ENCODE data around the gene GNG7. TPM values are rescaled to one million over a fixed set of nuclear protein-coding genes. Genes with fewer than 3 reads are reported as not detected.

The GNG7 gene
- total and polyA plus RNA-seq, 10 of the 15 experiments (the other 5 are each of a cell fraction or from before 2014, with no cell fraction given), result 1.9 to 13.6 (median 6.5) TPM

DNA sequence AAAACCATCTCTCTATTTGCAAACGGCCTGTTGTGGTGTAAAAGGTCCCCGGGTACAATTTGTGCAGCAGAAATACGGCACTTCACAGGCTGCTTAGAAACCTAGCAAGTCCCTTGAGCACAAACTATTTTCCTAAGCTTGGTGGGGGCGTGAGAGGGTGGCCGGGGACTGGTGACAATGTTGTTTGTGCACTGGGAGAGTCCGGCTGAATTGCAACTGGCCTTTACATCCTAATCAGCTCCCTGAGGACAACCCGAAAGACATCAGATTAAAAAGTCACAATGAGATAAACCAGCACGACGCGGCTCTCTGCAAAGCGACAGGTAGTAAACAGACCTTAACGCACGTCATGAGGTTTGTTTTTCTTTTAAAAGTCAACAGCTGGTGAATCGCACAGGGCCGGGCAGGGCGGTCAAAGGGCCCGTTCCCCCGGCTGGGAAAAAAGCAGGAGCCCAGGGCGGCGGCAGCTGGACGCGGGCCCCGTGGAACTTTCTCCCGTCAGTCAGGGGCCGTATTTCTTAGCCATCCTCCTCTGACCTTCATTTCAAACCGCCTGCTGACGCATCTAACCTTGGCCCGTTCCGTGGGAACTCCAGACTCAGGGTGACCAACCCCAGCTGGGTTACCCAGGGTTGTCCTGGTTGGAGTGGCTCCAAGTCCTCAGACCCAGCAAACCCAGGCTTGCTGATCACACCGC, 114.3 kb downstream of the GNG7 start:
- Histone ChIP-seq H3K79me2 (ENCODE audit: control insufficient read depth, insufficient read depth, low read length) (no peaks in the 10 kb centered on the region), H3K36me3 (ENCODE audit: control insufficient read depth in 2 of 2, insufficient read depth in 2 of 2, low read length in 1 of 2) (no peaks in the 10 kb centered on the region), H3K4me1 (ENCODE audit: control insufficient read depth, insufficient read depth, low read length) (no peaks in the 10 kb centered on the region), H2AFZ (ENCODE audit: control insufficient read depth, low read depth, low read length) (no peak overlapping the region), H3K4me3 (no peak overlapping the region), H3K27ac (ENCODE audit: control insufficient read depth, insufficient read depth) (no peak overlapping the region), H3K9me3 (replicated peaks; ENCODE audit: control insufficient read depth, insufficient read depth, low read length) (peaks cover 3% of the 10 kb centered on the region; the same call in 2 of the 3 replicates), H4K20me1 (ENCODE audit: control insufficient read depth, insufficient read depth) (no peaks in the 10 kb centered on the region; the same call in 1 of the 2 replicates), H3K4me2 (ENCODE audit: control insufficient read depth, insufficient read depth) (no peak overlapping the region), H3K9ac (ENCODE audit: control insufficient read depth, insufficient read depth, low read length) (no peak overlapping the region), H3K27me3 (replicated peaks in 1 of 2; ENCODE audit: control insufficient read depth in 2 of 2, insufficient read depth in 2 of 2, low read length in 1 of 2) (no peaks in the 10 kb centered on the region)
- in situ Hi-C loops (cut with MboI) (no loop called here), intact Hi-C loops (cut with micrococcal nuclease; ENCODE audit: unreplicated experiment) (no loop called here)
- ChIA-PET SMC1A (ENCODE audit: uncharacterized antibody, unreplicated experiment) (no interaction called here), CTCF (no interaction called here), POLR2A (no interaction called here), RAD21 (ENCODE audit: unreplicated experiment) (no interaction called here)
- BruUV-seq (replicated peaks), result no TSS peak
- 82% methylated on average over 30 of the region's 30 CpGs for WGBS (ENCODE audit: insufficient coverage, insufficient replicate concordance, low lambda C conversion rate, missing lambda C conversion rate)
- FAIRE-seq (no peak), ATAC-seq (no peak), DNase-seq (ENCODE audit: low read depth, low spot score) (no peak)
- no peak for TF ChIP-seq ASH2L (IDR thresholded peaks at IDR 0.05; ENCODE audit: borderline replicate concordance, low read depth)
- TF ChIP-seq SMAD5 (IDR thresholded peaks at IDR 0.05; ENCODE audit: low read depth), result no peak
- TF ChIP-seq TCF7 (IDR thresholded peaks at IDR 0.05; ENCODE audit: borderline replicate concordance), result no peak
- TF ChIP-seq USF1 (IDR thresholded peaks at IDR 0.05; ENCODE audit: borderline replicate concordance, extremely low read length, insufficient read depth, low read depth, low read length), result no peak
- TF ChIP-seq SMARCA5 (IDR thresholded peaks at IDR 0.05), result no peak
- TF ChIP-seq BACH1 (IDR thresholded peaks at IDR 0.05; ENCODE audit: borderline replicate concordance), result no peak
- TF ChIP-seq SRF (IDR thresholded peaks at IDR 0.05; ENCODE audit: low read depth in 2 of 2, low read length in 2 of 2), result no peak
- no peak for TF ChIP-seq RCOR1 (conservative IDR thresholded peaks at IDR 0.05; ENCODE audit: low read depth, low read length)

Measured in GM12878 (cell line).